ENCODE measurements around the gene MMP17. TPM values are rescaled to one million over a fixed set of nuclear protein-coding genes. Genes with fewer than 3 reads are reported as not detected.

MMP17 gene
- total RNA-seq, 1 donor: 8.6 TPM

DNA sequence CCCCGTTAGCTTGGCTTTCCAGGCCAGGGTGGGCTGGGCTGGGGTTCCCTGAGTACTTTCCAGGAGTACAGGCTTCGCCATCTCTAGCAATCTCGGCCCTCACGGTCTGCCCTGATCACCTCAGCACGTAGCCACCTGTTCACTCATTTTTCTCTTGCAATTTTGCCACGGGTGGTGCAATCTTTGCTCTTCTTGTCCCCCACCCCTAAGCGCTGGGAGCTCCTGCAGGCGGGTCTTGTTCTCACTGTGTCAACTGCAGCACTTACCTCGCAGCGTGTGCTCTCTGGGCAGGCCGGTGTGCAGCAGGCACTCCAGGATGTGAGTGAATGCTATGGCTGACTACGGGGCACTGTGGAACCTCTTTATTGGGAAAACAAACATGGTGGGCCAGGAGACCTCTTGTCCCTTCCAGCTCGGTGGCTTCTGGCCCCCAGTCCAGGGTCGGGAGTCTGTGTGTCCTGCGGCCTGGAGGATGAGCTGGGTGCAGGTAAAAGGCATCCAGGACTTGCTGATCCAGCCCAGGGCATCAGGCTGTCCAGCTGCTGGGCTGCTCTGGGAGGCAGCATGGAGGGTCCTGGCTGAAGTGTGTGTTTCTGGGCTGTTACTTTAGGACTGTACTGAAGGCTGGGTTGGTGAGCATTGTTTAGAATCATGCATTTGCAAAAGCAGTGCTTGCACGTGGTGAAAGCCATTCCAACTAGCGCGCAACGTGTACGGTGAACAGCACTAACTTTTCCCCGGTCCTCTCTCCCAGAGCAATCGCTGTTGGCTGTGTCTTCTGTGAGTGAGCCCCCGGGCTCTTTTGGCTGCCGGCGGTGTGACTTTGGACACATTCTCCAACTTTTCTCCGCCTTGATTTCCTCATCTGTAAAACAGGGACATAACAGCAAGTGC is 64.8 kb downstream of the MMP17 start:
- TF ChIP-seq, protein P1, sequence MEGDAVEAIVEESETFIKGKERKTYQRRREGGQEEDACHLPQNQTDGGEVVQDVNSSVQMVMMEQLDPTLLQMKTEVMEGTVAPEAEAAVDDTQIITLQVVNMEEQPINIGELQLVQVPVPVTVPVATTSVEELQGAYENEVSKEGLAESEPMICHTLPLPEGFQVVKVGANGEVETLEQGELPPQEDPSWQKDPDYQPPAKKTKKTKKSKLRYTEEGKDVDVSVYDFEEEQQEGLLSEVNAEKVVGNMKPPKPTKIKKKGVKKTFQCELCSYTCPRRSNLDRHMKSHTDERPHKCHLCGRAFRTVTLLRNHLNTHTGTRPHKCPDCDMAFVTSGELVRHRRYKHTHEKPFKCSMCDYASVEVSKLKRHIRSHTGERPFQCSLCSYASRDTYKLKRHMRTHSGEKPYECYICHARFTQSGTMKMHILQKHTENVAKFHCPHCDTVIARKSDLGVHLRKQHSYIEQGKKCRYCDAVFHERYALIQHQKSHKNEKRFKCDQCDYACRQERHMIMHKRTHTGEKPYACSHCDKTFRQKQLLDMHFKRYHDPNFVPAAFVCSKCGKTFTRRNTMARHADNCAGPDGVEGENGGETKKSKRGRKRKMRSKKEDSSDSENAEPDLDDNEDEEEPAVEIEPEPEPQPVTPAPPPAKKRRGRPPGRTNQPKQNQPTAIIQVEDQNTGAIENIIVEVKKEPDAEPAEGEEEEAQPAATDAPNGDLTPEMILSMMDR (IDR thresholded peaks at IDR 0.05; ENCODE audit: insufficient read depth, low read depth, low read length): no peak
- DNase-seq (ENCODE audit: low read depth): no peak

DNA sequence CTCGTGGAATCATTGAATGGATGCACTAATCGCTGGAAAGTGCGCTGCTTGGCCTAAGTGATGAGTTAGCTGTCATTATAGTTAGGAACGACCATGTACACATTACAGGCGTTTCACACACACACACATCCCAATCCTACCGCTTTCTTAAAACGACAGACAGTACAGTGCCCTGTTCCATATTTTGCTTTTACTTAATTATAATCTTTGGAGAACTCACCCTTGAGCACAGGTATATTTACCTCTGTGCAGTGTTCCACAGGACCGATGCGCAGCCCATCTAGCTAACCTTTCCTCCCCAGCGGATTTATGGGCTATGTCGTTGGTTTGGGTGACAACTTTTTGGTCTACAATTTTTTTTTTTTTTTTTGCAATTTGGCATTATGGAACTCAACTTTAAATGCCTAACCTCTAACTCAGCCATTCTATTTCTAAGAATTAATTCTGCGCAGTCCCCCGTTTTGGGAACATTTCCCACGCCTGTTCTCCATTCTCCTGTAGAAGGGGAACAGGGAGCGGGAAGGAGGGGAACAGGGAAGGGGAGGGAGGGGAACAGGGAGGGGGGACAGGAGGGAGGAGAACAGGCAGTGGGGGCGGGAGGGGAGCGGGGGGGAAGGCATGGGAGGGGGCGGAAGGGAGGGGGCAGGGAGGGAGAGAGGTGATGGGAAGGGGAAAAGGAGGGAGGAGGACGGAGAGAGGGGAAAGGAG is 65.6 kb downstream of the MMP17 start:
- H3K4me3 ChIP-seq (ENCODE audit: low read depth, low read length): peak overlapping the region; percentile 21
- TF ChIP-seq, protein P1 (IDR thresholded peaks at IDR 0.05; ENCODE audit: insufficient read depth, low read depth, low read length): no peak
- no peak for DNase-seq (ENCODE audit: low read depth)

More for the DNA sequence above, 64.8 kb downstream of the MMP17 start:
- no peak overlapping the region for H3K4me3 ChIP-seq (ENCODE audit: low read depth, low read length)

DNA sequence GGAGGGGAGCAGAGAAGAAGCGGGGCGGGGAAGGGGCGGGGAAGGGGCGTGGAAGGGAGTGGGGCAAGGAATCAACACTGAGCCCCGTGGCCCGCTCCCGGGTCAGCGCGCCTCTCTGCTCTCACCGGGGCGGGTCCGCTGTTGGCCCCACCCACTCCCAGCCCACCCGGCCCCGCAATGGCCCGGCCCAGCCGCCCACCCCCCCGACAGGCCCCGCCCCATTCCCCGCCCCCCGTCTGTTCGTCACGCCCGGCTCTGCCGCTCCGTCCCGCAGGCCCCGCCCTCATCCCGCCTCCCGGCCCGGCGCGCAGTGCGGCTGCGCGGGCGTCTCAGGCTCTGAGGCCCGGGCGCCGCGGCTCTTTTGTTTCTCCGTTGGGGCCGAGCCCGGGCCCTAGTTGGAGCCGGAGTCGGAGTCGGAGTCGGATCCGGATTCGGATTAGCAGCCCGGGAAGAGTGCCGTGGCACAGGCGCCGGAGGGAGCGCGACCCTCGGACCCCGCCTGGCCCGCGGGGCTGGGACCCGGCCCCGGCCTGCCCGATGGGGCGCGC is 66.2 kb downstream of the MMP17 start, which contains the start of gene ULK1:
TSS of gene ULK1 (plus strand) at position 310 of the 548 bp plus-strand sequence. CDS start 380 bp downstream, outside the sequence.
- peak; percentile 89 for DNase-seq (ENCODE audit: low read depth)
- TF ChIP-seq, protein P1 (IDR thresholded peaks at IDR 0.05; ENCODE audit: insufficient read depth, low read depth, low read length): no peak
- peak within 1 kb of the TSS; percentile 73 for H3K4me3 ChIP-seq (ENCODE audit: low read depth, low read length)

DNA sequence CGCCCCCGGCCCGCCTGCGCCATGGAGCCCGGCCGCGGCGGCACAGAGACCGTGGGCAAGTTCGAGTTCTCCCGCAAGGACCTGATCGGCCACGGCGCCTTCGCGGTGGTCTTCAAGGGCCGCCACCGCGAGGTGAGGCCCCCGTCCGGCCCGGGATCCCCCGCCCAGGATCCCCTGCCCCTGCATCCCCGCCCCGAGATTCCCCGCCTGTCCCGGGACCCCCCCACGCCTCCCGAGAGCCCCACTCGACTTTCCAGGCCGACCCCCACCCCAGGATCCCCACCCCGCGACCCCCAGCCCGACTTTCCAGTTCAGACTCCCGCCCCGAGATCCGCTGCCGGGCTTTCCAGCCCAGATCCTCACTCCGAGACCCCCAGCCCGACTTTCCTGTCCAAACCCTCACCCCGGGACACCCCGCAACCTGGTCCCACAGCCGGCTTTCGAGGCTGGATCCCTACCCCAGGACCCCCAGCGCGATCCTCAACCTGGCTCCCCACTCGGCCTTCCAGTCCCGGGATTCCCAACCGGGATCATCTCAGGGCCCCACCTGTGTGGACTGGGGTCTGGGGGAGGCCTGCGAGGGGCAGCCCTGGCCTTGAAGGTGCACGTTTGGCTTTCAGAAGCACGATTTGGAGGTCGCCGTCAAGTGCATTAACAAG is 66.9 kb downstream of the MMP17 start:
- DNase-seq (ENCODE audit: low read depth): no peak

DNA sequence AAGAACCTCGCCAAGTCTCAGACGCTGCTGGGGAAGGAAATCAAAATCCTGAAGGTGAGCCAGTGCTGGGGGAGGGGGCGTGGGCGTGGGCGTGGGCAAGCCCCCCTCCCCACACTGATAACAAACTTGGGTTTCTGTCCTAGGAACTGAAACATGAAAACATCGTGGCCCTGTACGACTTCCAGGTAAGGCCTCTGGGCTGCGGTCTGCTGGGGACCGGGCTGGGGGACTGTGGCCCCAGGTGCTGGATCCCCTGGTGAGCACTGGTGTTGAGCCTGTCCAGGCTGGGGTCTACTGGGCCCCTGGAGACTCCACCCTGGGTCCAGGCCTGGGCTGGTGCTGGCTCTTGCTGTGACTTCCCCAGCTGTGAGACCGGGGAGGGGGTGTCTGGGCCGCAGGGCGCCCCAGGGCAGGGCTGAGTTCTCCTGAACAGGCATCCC is 67.5 kb downstream of the MMP17 start:
- TF ChIP-seq, protein P1 (IDR thresholded peaks at IDR 0.05; ENCODE audit: insufficient read depth, low read depth, low read length): no peak
- peak; percentile 13 for DNase-seq (ENCODE audit: low read depth)
- peak overlapping the region; percentile 73 for H3K4me3 ChIP-seq (ENCODE audit: low read depth, low read length)

More for the DNA sequence above, 66.9 kb downstream of the MMP17 start:
- TF ChIP-seq, protein P1 (IDR thresholded peaks at IDR 0.05; ENCODE audit: insufficient read depth, low read depth, low read length): no peak
- peak overlapping the region; percentile 73 for H3K4me3 ChIP-seq (ENCODE audit: low read depth, low read length)
